HCEC 1CT (cell line): Measurements from ENCODE around the gene HSPA12A.

Experiments used
- DNase-seq: peaks from one replicate; pipeline ENCODE4 v3.0.0-alpha.2; 2017

HSPA12A gene

GRCh38 chr10:116743266-116744064 lies 1.1 kb upstream of the HSPA12A start:
- DNase-seq: no peak

DNA sequence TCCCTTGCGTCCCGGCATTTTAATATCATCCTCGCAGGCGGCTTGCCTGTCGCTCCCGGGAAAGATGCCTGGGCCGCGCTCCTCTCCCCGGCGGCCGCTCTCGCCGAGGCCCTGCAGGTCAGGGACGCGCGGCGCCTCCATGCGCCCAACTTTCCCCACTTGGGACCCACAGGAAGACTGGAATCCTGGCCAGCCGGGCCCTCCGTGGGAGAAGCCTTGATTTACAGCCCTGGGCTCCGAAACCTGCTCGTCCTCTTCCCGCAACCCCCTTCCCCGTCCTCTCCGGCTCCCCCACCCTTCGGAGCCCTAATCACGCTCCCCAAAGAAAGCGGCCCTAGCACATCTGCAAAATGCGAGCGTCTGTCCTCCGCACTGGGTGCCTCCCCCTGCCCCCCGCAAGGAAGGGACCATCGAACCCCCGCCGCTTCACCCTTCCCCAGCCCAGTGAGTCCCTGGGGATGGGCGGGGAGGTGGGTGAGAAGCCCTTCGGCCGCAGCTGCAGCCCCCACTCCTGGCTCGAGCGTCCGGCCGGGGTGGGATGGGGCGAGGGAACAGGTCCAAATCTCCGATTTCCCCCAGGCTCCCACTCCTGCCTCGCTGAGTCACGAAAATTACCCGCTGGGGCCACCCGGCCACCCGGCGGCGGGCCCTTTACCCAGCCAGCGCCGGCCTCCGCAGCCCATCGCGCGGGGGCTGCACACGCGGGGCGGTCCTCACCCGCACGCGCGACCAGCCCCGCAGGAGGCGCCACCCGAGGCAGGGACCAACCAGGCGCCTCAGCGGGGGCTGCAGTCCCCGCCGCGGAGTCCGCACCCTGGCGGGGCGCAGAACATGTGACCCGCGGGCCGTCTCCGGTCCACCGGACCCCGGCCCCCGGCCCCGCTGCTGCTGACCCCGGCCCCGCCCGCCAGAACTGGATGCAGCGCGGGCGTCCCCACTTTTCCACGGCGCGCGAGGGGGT lies 695 bp downstream of the HSPA12A start:
- DNase-seq: no peak

DNA sequence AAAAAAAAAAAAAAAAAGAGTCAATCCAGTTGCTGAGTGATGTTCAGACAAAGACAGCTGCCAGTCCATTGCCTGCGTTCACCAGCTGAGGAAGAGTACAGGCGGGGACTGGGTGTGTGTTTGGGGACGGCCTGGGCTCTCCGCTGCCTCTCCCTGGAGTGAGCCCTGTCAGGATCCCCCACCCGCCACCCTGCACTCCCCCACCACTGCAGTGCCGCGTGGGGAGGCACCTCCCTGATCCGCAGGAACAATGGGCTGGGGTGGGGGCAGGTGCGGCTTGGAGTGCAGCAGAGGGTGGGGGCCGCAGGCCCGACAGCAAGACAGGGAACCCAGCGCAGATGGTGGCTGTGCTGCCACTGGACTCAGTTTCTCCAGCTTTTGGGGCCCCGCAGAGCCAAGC lies 1.4 kb downstream of the HSPA12A start:
- DNase-seq: no peak

GRCh38 chr10:116738339-116738738 lies 4.0 kb downstream of the HSPA12A start:
- no peak for DNase-seq

DNA sequence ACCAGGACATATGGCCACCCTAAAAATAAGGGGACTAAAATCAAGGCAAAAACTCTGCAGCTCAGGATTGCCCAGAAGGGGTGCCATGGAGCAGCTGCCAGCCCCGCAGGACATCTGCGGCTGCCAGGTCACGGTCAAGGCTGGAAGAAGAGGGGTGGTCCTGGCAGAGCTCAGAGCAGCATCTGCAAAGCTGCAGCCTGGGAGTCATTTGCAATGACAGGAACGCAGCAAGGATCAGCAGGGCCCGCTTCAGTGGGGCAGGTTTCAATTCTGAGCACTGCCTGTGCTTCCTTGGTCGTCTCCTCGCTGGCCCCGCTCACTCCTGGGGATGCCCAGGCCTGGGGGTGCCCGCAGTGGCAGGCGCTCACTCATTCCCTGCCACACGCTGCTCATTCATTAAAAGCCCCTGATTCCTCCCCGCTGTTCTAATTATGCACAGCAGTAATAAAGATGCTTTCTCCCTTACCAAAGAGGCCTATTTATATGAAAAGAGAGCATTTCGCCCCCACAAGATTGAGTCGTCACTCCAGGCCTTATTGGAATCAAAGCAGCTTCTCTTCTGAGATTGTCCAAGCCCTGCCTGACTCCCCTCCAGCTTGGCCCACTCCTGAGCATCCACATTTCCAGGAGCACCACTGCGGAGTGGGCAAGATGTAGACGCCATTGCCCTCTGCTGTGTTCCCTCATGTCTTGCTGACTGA lies 4.6 kb downstream of the HSPA12A start:
- DNase-seq: no peak

DNA sequence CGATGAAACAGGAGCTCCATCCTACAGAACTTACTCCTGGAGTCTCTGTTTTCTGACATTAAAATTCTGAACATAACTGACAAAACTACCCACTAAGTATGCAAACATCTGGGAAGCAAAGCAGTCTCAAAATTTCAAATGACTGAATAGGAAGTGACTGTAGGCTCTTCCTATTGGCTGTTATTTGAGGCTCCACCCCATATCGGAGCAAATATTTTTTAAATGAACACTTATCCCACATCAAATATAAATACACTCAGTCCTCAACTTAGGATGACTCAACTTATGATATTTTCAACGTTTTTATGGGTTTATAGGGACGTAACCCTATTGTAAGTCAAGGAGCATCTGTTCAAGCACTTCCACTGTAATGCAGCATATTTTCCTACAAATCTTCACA lies 8.8 kb downstream of the HSPA12A start:
- peak; percentile 76 for DNase-seq

- DNase-seq: no peak
Observed at GRCh38 chr10:116732573-116732972, 9.8 kb downstream of the HSPA12A start.

GRCh38 chr10:116730464-116731260 lies 11.7 kb downstream of the HSPA12A start:
- no peak for DNase-seq

DNA sequence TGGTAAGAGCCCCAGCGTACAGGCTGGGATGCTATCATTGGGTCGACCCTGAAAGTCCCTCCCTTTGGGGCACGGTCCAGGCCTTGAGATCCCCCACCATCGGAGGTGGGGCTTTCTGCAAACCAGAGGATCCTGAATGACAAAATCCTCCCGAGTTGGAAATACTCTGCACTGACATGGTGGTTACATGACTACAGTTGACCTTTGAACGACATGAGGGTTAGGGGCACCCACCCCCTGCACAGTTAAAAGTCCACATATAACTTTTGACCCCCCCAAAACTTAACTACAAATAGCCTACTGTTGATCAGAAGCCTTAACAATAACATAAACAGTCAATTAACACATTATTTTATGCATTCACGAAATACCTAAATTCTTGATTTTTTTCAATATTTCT lies 13.1 kb downstream of the HSPA12A start:
- no peak for DNase-seq

- DNase-seq: no peak
Observed at GRCh38 chr10:116728526-116729096, 13.8 kb downstream of the HSPA12A start.

- no peak for DNase-seq
Observed at GRCh38 chr10:116723428-116724281, 18.7 kb downstream of the HSPA12A start.

DNA sequence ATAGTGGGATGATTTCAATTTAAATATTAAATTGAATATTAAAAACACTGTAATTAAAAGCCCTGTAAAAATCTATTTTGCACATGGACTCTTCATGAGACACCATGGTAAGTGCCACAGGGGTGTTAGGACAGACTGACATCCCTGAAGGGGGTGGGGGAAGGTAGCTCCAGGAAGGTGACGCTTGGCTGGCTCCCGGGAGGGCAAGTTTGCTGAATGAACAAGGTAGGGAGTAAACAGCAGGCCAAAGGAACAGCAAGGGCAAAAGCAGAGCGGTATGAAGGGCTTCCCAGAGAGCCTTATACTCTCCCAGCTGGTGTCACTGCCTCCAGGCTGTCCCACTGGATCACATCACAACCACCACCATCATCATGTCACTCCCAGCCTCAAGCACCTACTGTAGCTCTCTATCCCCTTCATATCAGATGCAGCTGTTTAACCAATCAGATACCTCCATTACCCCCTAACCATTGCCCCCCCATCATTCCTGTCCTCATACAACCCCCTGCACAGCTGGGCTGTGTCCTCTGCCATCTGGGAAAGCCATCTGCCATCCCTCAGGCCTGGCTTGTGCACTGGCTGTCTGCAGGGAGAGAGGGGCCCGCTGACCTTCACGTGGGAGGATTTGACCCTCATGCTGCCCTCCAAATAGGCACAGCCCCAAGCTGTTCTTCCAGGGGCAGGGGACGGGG lies 19.5 kb downstream of the HSPA12A start:
- no peak for DNase-seq

GRCh38 chr10:116721547-116722392 lies 20.6 kb downstream of the HSPA12A start:
- DNase-seq: no peak

- DNase-seq: no peak
Observed at GRCh38 chr10:116720668-116721546, 21.5 kb downstream of the HSPA12A start.

DNA sequence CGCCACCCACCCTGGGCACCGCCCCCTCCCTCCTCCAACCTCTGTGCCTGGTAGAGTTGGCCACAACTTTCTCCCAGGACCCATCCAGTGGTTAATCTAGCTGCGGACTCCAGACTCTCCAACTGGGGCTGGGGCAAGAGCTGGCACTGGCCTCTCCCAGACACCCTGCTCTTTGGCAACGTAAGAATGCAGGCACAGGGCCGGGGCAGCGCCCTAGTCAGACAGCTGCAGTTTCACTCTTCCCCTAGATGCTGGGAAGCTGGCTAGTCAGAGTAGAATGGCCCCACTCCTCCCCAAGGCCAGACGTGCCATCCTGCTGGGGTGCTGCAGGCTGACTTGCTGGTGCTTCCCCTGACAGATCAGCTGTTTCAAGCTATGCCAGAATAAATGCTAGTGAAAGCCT lies 22.1 kb downstream of the HSPA12A start:
- no peak for DNase-seq

GRCh38 chr10:116719804-116720203 lies 22.6 kb downstream of the HSPA12A start:
- DNase-seq: no peak

DNA sequence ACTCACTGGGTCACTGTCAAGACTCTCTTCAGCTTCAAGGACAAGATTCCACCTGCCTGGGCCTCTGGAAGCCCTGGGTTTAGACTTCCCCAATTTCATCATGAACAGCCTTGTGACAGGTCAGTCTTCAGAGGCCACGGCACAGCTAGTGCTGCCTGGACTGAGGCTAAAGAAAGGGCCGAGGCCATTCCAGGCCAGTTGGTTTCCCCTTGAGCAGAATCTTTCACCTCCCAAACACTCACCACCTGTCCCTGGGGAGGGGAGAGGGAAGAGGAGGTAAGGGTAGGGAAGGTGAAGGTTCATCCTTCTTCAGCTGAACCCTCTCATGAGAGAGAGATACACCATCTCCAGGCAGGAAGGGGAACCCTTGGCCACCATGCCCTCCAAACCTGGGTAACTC lies 24.3 kb downstream of the HSPA12A start:
- DNase-seq: no peak

DNA sequence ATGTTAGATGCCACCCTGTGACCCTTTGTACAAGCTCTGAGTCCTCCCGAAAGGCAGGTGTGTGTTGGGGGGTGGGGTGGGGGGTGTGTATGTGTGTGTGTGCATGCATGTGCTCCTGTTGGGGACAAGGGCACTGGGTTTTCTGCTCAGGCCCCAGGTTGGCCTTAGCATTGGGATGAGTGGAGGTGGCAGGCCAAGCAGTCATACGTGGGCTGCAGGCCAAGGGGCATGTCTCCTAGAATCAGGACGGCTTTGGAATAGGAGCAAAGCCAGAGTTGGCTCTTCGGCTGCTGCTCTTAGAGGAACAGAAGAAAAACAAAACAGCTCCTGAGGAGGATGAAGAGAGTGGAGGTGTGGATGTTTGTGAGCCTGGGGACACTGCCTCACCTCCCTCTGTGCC lies 26.0 kb downstream of the HSPA12A start:
- no peak for DNase-seq
